CD4-positive, alpha-beta T cell treated with Interleukin-15 for 1 hour (primary cell): Measurements from ENCODE around the gene LCORL.
"Not testable (repeated sequence)": the region's sequence is repeated elsewhere in the genome, so short reads cannot be mapped to it uniquely, and the experiment has no call there.

Experiments used
- DNase-seq: peaks from one replicate; pipeline ENCODE4 v3.0.0-alpha.2; 2020

Gene LCORL

DNA sequence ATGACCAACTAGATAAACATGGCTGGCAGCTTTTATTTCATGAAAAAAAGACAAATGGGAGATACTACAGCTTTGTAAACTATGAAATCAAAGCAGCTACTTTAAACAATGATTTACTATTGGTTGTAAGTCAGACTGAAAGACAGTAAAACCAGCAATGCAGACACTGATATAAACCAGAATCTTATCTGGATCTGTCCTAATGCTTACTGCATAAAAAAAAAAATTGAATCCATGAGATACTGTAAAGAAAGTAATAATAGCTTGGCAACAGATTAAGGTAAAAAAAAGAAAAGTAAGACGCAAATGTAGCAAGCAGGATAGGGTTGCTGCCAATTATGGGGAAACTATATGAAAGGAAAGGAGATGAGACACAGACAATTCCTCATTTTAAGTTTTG lies 7.3 kb downstream of the LCORL start:
- no peak for DNase-seq

DNA sequence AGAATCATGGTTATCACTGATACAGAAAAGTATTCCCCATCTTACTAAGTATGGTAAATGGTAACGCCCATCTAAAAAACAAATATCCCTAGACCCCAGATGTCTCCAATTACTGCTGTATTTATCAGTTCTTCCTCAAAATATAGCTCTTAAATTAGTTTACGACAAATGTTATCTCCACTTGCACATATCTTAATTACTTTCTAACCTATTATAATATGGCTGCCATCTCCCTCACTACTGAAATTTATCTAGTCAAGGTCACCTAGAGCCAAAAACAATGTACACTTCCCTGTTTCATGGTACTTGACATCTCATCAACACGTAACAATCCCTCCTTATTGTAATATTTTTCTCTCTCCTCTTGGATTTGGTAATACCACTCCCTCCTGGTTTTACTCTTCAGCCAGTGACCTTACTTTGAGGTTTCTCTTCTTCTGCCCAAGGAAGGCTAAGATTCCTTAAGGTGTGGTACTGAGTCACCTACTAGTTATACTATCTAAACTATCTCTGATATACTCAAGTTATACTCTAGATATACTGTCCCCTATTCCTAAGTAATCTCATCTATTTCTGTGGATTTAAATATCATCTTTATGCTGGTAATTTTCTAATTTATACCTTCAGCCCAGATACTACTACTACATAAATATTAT lies 8.6 kb downstream of the LCORL start:
- DNase-seq = no peak

DNA sequence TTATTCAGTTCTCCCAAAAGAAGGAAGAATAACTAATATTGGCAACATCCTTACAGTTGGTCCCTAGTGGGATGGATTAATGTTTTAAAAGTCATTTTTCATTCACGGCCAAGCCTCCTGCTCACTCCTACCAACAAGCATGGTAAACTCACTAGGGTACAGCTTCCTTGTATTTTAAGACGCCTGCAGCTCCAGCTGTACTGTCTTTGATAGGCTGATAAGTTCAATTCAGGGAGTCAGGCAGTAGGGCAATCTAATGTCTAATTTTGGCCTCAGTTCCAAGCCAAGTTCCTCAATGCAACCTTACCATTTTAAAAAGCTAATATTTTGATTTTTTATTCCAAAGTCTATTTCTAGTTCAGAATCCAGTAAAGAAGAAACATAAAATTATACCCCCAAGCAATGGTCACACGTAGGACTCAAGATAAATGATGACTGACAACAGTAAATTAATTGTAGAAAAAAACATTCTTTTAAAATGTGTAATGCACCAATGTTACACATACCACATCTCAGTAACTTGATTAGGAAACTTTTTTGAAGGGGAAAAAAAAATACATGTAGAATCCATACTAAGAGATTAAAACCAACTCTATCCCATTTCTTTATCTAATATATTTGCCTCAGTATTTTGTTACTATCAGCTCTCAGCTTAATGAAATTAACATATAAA lies 9.3 kb downstream of the LCORL start:
- no peak for DNase-seq

DNA sequence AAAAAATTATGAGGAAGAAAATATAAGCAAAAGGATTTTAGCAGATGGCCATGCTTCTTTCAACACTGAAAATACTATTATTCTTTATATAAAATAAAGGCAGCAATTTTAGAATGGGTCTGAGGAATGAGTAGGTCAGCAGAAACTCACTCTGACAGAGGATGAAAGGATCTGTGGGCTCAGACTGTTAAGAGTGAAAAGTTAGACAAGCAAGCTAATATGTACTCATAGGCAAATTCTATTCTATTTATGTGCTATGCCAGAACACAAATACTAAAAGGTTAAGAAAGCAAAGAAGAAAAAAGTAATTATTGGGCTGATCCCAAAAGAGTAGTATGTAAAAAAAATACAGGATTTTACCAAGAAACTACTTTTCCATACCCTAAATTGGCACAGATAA lies 13.9 kb downstream of the LCORL start:
- no peak for DNase-seq

DNA sequence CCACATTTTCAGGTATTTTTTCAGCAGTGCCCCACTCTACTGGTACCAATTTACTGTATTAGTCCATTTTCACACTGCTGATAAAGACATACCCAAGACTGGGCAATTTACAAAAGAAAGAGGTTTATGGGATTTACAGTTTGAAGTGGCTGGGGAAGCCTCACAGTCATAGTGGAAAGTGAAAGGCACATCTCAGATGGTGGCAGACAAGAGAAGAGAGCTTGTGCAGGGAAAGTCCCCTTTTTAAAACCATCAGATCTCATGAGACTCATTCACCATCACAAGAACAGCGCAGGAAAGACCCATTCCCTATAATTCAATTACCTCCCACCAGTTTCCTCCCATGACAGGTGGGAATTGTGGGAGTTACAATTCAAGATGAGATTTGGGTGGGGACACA lies 15.1 kb downstream of the LCORL start:
- not testable (repeated sequence) for DNase-seq

DNA sequence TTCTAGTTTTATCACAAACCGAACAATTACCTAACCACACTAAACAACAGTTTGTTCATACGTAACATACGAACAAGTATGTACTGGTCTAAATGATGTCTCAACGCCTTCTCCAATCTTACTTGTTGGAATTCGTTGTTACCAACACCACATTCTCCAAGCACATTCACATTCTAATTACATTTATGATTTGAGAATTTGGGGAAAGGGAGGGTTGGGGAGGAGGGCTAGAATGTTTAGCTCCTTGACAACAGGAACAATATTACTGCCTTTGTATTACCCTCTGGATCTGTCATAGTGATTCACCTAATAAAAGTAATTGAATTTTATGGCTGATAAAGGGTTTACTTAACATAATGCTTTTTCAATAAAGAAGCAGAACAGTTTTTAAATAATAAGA lies 24.4 kb downstream of the LCORL start:
- DNase-seq = no peak

DNA sequence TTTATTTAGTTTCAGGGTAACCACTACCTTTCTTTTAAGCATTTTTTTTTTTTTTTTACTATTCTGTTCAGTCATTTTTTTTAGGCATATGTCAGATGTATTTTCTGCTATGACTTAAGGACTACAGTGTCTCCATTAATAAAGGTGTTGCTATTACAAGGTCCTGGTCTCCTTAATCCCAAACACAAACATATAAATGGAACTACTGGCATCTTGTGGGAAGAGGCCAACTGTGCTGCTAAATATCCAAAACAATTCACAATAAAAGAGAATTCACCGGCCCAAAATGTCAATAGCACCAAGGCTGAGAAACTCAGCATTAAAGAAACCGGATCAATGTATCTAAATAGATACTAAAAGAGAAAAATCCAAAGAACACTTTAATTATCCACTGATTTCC lies 26.4 kb downstream of the LCORL start:
- no peak for DNase-seq

DNA sequence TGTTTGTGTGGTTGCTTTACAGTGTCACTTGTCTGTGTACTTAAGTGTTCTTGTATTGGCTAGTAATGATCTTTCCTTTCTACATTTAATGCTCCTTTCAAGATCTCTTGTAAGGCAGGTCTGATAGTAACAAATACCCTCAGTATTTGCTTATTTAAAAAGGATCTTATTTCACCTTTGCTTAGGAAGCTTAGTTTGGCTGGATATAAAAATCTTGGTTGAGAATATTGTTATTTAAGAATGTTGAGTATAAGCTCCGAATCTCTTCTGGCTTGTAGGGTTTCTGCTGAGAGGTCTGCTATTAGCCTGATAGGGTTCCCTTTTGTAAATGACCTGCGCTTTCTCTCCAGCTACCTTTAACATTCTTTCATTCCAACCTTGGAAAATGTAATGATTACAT lies 35.7 kb downstream of the LCORL start:
- DNase-seq = no peak

DNA sequence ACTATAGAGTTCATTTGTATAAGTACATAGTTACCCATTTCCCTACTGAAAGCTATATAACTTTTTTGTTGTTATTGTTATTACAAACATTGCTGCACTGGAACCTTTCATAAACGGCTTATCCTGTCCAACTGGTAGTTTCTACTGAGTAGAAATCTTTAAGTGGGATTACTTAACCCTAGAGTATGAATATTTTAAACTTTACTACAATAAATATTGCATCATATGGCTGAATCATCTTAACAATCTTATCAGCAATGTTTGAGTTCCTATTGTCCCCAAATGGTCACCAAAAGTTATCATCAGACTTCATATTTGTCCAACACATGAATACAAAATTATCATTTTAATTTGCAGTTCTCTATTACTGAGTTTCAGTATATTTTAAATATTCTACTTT lies 40.5 kb downstream of the LCORL start:
- no peak for DNase-seq

DNA sequence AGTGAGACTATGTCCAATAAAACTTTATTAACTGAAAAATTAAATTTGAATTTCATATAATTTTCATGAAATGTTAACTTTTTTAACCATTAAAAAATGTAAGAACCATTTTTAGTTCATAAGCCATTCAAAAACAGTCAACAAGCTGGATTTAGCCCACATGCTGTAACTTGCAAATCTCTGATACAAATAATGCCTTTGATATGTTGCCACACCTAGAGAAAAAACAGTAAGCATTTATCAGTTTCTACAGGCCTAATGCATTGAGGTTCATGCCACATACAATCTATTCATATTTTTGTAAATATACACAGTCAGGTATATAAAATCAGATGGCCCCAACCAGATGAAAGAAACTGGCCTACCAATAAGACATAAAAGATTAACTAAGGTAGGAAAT lies 52.8 kb downstream of the LCORL start:
- no peak for DNase-seq

DNA sequence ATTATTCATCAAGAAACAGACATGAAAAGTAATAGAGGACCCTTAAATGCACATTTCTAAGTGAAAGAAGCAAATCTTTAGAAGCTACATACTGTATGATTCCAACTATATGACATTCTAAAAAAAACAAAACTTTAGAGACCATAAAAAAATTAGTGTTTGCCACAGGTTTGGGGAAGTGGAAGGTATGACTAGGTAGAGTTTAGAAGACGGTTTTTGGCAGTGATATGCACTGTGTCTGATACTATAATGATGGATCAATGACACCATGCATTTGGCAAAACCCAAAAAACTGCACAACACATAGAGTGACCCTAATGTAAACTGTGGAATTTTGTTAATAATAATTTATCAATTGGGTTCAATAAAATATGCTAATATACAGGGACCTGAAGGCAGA lies 54.5 kb downstream of the LCORL start:
- no peak for DNase-seq

DNA sequence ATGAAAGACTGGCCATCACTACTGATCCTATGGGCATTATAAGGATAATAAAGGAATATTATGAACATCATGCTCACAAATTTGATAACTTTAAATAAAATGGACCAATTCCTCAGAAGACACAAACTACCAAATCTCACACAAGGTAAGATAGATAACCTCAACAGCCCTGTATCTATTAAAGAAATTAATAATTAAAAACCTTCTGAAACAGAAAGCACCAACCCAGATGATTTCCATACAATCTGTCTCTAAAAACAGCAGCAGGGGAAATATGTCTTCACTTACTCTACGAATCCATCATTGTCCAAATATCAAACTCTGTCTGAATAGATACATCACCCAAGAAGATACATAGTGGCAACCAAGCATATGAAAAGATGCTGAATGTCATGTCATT lies 55.2 kb downstream of the LCORL start:
- no peak for DNase-seq

DNA sequence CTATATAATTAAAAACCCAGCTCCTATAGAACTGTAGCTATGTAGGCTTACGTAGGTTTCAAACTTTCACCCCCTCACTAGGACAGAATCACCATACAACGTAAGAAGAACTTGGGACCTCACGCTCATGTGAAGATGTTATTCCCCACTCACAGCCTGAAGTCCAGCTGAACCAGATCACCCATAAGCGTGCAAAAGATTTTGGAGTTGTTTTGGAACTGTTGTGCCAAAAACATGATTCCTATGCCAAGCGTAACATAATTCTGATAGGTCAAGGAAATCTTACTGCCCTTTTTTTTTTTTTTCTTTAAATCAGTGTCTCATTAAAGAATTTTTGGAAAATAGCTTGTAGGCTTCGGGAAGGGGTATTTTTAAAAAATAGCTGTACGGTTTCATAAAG lies 57.0 kb downstream of the LCORL start:
- DNase-seq = no peak

DNA sequence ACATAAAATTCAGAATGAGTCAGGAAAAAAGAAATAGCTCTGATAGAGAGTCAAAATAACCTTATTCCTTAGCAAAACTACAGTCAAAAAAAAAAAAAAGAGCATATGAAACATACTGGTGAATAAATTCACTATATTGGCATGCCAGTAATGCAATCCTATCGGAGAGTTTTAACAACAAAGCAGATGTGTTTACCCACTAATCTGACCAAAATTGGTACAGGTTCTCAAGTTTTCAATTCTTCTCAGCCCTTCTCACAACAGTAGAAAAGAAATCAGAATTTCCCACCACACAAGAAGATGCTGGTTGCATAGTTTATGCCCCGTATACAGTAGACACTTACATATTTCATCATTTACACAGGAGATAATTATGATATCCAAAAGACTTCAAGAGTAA lies 59.4 kb downstream of the LCORL start:
- DNase-seq = no peak

DNA sequence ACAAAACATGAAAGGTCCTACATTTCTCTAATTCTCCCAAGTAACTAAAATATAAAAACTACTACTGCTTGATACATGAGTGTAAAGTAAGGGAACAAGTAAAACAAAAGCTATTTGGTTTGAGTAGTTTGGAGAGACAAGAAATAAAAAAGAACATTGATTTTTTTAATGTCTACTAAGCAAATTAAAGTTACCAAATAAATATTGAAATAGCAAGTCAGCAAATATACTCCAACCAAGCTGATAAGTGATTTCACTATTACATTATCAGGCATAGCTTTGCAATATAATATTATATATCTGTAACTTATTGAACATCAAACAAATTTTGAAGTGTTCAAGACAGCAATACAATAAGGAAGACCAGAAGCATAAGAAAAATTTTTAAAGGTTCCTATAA lies 60.3 kb downstream of the LCORL start:
- DNase-seq = no peak

DNA sequence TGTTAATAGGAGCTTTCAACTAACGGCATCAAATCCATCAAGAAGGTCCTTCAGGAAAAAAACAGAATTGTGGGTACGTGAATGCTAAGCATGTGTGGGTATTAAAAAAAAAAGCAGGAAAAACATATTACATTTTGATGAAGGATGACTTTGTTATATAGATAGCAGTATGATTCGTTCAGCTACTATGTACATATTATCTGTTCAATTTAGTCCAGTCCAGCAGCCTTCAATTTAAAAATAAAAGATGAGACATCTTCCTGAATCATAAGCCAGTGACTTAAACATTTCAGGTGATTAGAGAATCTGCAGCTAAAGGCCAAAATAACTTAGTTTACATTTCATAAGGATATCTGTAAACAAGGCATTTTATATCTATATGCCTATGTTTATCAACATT lies 63.4 kb downstream of the LCORL start:
- DNase-seq = no peak

DNA sequence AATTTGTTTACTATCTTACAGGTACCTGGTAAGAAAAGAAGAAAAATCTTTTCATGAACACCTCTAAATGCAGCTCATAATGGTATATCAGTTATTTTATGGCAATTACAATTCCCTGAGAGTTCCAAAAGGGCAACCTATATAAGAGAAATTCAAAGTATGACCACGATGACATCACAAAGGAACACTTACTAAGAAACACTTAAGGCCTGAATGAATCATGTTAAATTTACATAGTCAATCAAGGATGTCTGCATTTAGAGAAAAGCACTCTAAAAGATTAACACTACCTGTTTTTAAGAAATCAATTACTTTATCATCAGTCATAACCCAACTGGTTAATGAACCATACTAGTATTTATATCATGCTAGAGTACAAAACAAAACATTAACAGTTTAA lies 63.9 kb downstream of the LCORL start:
- no peak for DNase-seq

DNA sequence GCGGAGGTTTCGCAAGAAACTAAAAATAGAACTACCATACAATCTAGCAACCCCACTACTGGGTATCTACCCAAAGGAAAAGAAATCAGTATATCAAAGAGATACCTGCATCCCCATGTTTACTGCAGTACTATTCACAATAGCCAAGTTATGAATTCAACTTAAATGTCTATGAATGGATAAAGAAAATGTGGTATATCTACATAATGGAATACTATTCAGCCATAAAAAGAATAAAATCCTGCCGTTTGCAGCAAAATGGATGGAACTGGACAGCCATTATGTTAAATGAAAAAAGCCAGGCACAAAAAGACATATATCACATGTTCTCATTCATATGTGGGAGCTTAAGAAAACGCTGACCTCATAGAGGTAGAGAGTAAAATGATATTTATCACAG lies 65.3 kb downstream of the LCORL start:
- DNase-seq = no peak

DNA sequence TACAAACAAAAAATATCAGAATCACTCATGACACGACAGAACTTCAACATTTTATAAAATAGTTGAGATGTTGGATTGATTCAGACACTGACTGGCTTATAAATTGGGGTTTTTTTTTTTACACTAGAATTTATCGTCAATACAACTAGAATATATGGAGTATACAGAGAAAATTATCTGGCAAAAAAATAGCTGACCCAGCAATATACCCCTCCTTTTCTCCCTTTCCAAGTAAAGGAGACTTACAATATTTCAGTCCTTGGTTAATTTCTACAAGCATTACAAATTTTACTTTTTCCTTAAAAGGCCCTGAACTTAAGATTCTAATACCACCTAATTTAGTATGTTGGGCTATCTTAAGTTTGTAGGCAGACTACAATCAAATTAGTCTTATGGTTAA lies 76.3 kb downstream of the LCORL start:
- no peak for DNase-seq

DNA sequence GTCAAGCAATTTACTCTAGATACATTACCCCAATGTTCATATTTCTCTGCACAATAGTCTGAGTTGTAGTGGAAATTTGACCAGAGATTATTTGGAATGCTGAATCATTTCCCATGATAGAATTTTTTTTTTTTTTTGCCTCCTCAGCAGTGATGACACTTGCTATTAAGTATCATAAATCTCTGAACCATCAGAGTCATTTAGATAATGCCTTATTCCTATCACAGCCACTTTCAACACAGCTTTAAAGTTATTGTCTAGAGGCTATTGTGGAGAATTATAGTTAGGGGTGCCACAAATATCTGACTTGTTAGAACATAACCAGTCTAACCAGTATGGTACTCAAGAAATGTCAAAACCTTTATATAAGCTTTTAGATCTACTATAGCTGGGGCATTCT lies 79.8 kb downstream of the LCORL start:
- DNase-seq = no peak

DNA sequence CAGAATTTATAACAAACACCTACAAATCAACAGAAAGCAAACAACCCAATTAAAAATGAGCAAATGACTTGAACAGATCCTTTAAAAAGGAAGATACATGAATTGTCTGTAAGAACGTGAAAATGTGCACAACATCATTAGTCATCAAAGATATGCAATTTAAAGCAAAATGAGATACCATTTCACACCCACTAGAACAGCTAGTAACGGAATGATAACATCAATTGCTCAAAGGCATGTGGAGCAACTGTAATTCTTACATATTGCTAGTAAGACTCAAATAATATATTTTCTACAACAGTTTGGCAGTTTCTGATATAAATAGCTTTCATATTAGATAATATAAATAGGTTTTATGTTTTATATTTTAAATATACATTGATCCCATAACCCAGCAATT lies 82.5 kb downstream of the LCORL start:
- no peak for DNase-seq

DNA sequence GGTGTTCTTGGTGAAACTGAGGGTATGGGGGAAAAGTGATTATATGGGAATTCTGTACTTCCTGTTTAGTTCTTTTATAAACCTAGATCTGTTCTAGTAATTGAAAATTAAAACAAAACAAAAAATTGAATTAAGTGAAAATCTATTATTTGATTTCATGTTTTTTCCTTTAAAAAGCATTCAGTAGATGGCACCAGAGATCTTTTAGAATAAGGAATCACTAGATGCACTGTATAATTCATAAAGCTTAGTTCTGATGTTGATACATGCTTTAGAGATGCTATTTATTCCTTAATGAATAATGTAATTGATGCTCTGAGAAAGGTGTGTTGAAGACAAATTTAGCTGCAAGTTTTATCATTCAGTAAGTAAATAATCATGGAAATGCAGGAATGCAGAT lies 87.3 kb downstream of the LCORL start:
- DNase-seq = no peak

DNA sequence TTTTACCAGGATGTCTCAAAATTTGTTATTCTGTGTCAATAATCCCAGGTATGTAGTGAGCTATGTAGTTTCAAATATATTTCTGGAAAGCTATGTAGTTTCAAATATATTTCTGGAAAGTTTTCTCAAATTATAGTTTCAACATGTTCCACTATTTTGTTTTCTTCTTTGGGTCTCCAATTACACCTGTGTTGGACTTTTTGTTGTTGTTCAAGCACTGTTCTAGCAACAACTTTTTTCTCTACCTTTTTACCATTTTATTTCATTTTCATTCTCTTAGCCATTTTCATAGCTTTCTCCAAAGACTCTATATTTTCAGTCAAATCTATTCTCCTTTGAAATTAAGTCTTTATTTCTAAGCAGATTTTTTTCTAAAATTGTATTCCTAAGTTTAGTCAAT lies 88.4 kb downstream of the LCORL start:
- no peak for DNase-seq

DNA sequence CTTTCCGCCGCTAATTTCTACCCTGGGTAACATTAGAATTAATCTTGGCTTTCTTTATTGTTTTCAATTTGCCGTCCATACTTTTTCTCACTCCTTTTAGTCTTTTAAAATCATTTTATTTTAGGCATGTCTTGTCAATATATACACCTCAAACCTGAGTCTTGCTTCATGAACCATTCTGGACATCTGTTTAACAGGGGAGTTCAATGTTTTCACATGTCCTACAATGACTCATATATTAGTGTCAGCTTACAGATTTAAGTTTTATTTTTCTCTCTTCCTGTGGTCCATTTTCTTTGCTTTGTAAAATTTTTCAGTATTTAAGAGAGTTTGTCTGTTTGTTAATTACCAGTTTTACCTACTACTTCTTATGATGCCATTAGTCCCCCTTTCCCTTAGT lies 89.5 kb downstream of the LCORL start:
- DNase-seq = no peak

DNA sequence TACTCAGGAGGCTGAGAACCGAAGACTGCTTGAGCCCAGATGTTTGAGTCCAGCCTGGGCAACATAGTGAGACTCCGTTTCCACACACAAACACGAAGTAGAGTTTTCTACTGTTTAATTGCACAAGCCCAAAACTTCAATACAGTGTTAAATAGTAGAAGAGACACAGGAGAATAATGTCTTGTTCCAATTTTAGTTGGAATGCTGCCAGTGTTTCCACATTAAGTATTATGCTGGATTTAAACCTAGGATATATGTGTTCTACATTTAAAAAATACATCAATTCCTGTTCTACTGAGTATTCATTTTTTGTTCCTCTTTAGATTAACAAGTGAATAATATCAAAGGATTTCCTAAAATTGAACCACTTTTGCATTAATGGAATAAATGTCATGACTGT lies 91.3 kb downstream of the LCORL start:
- no peak for DNase-seq
